Stimulated activated CD8-positive, alpha-beta memory T cell treated with anti-CD3 and anti-CD28 coated beads, Interleukin-4, amount 100 ng/mL, for 1 hour (primary cell): ENCODE measurements around the gene PRKG1.
A peak's percentile ranks its signal among the peaks of the same experiment; 100 is the strongest.
"Not testable (repeated sequence)": the region's sequence is repeated elsewhere in the genome, so short reads cannot be mapped to it uniquely, and the experiment has no call there.

Experiments
- DNase-seq, 2 donors: peaks; one replicate each; pipeline ENCODE4 v3.0.0-alpha.2; 2020; ENCODE audit warnings: low read depth in 2 of 2, low spot score in 1 of 2

PRKG1 gene

DNA sequence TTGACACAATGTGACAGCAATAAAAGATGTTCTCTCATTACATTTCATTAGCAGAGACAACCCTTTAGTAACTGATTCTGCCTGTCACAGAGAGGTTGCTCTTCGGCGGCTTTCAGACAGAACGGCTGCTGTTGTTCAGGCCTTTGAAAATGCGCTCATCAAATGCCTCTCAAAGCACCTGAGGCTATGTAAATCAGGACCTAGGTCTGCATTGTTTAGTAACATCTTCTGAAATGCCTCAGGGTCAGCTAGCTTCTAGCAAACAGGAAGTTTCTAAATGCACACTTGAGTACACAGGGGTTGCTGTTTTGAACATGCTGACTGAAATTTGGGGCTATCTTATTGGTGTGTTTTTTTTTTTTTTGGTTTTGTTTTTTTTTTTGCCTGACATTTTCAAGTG is 1096.5 kb downstream of the PRKG1 start:
- no peak for DNase-seq

- DNase-seq = no peak
Measured at GRCh38 chr10:52172581-52172980, 1098.3 kb downstream of the PRKG1 start.

- no peak for DNase-seq
Measured at GRCh38 chr10:52185256-52185655, 1111.0 kb downstream of the PRKG1 start.

GRCh38 chr10:52187521-52188258 is 1113.4 kb downstream of the PRKG1 start:
- DNase-seq = no peak

DNA sequence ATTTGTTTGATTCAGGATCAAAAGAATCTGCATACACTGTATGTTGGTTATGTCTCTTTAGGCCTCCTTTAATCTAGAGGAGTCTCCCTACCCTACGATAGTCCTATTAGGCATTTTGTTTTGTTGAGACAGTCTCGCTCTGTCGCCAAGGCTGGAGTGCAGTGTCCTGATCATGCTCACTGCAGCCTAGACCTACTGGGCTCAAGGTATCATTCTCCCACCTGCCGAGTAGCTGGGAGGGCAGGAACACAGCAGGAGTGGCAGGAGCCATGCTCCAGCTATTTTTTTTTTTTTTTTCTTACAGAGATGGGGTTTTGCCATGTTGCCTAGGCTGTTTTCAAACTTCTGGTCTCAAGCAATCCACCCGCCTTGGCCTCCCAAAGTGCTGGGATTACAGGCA is 1116.8 kb downstream of the PRKG1 start:
- DNase-seq = no peak

GRCh38 chr10:52194191-52194590 is 1119.9 kb downstream of the PRKG1 start:
- no peak for DNase-seq

DNA sequence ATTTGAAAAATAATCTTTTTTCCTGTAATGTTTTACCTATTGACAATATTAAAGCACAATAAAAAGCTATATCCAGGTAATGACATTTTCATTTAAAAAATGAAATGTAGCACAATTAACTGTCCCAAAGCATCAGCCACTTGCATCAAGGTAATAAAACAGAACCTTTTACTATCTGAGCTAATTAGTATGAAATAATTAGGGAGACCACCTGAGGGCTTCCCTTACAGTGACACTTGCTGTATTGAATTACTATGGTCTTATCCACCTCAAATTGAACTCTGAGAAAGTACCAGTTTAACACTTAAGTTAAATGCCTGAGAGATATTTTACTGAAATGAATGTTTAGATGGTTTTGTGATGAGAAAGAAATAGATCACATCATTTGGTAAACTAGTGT is 1120.4 kb downstream of the PRKG1 start:
- DNase-seq = no peak

GRCh38 chr10:52197098-52197497 is 1122.8 kb downstream of the PRKG1 start:
- no peak for DNase-seq

GRCh38 chr10:52198540-52198939 is 1124.3 kb downstream of the PRKG1 start:
- no peak for DNase-seq

GRCh38 chr10:52204906-52205305 is 1130.6 kb downstream of the PRKG1 start:
- not testable (repeated sequence) for DNase-seq

- DNase-seq = no peak
Measured at GRCh38 chr10:52208365-52208764, 1134.1 kb downstream of the PRKG1 start.

GRCh38 chr10:52210161-52210560 is 1135.9 kb downstream of the PRKG1 start:
- DNase-seq = no peak

DNA sequence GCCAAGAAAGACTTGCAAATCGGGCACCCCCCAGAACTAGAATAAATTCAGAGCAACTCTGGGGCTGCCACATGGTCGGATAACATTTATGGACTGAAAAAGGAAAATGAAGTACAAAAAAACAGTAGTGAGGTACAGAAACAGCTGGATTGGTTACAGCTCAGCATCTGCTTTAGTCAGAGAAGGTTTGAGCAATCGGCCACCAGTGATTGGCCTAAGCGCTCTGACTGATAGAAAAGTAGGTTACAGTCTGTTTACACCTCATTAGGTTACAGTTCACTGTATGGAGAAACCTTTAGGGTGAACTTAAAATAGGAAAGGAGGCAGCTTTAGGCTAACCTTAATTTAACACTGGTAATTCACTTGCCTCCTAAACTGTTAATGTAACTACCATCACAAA is 1137.8 kb downstream of the PRKG1 start:
- DNase-seq = no peak

GRCh38 chr10:52212802-52213201 is 1138.5 kb downstream of the PRKG1 start:
- DNase-seq = no peak

- DNase-seq = no peak
Measured at GRCh38 chr10:52213321-52213752, 1139.0 kb downstream of the PRKG1 start.

- DNase-seq = peak in 1 of 2 donors; percentile 0
Measured at GRCh38 chr10:52215745-52216361, 1141.6 kb downstream of the PRKG1 start.

DNA sequence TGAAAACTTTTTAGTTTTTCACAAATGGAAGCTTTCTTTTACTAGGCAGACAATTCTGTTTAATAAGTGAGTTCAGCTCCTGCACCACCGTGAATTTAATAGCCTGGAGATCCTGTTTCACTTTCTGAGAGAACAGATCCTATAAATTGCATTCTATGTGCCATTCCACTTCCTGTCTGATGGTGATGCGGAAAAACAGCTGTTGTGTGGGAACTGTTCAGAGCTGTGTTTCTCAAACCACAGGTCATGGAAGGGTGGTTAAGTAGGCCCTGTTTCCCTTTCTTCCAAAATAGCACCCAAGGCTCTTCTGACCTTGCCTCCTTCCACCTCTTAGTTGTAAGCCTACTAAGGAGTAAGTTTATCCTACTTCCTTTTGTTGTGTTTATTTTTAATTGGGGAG is 1142.6 kb downstream of the PRKG1 start:
- no peak for DNase-seq

- DNase-seq = no peak
Measured at GRCh38 chr10:52217531-52217930, 1143.2 kb downstream of the PRKG1 start.

DNA sequence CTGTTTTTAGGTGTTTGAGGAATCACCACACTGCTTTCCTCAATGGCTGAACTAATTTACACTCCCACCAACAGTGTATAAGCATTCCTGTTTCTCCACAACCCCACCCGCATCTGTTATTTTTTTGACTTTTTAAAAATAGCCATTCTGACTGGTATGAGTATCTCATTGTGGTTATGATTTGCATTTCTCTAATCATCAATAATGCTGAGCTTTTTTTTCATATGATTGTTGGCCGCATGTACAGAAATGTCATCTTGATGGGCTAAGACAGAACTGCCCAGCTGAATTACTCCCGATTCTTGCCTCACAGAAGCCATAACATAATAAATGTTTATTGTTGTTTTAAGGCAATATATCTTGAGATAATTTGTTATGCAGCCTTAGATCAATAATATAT is 1146.7 kb downstream of the PRKG1 start:
- DNase-seq = no peak

DNA sequence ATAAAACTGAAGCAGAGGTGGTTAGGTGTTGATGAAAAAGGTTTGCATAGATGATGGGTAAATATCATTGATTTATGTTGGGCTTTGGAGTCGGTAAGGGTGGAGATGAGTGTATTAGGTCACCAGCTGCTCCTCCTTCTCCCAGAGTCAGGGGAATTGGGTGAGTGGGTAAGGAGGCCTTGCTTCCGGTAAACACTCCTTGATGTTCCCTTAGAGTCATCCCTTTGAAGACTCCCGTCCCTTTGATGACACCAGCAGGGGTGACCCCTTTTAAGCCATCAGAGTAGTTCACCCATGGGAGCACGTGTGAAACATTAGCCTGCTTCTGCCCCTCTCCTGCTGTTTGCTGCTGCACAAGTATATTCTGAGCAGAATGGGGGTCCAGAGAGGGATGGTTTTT is 1147.6 kb downstream of the PRKG1 start:
- DNase-seq = no peak

DNA sequence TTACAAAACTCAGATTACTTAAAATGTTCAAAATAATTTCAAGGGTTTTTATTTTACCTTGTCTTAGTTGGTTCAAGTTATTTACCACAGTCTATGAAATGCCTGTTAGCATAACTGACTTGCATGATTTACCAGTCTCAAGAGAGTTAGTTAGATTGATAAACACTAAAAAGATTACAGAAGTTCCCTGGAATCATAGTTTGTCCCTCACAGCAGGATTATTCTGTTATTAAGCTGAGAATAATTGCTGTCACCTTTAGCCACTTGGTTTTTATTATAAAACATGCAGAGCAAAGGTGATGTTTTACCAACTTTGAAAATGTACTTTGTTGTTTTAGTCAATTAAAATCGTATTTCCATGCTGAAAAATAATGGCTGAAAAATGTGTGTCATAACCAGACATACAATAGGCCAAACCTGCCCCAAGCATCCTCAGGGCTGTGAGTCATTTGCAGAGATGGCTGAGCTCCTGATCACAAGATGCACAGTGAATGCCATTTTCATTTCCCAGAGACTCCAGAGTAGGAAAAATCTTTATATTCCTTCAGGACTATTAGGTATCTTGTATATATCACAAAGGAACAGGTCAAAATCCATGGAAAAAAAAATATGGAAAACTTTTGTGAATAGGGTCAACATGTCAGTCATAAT is 1152.0 kb downstream of the PRKG1 start:
- DNase-seq = no peak

GRCh38 chr10:52228556-52228955 is 1154.3 kb downstream of the PRKG1 start:
- DNase-seq = no peak
